ENCODE measurements around the gene PRUNE1.

The PRUNE1 gene

GRCh38 chr1:150979092-150980056, 28.9 kb upstream of the PRUNE1 start:
- DNase-seq (ENCODE audit: low spot score) = peak; percentile 87

- DNase-seq (ENCODE audit: low spot score) = no peak
Measured at GRCh38 chr1:150981177-150981804, 27.0 kb upstream of the PRUNE1 start.

- DNase-seq (ENCODE audit: low spot score) = no peak
Measured at GRCh38 chr1:150981805-150982712, 26.2 kb upstream of the PRUNE1 start, which contains the start of gene ANXA9. ANXA9 (plus strand) TSS chr1:150982292; CDS start chr1:150983106, 814 bp downstream.

GRCh38 chr1:150985179-150985825, 22.9 kb upstream of the PRUNE1 start:
- no peak for DNase-seq (ENCODE audit: low spot score)

- no peak for DNase-seq (ENCODE audit: low spot score)
Measured at GRCh38 chr1:150987924-150988323, 20.3 kb upstream of the PRUNE1 start.

- DNase-seq (ENCODE audit: low spot score) = no peak
Measured at GRCh38 chr1:150992626-150993025, 15.6 kb upstream of the PRUNE1 start.

GRCh38 chr1:150994248-150994647, 14.0 kb upstream of the PRUNE1 start:
- DNase-seq (ENCODE audit: low spot score) = no peak

GRCh38 chr1:150995460-150995859, 12.8 kb upstream of the PRUNE1 start:
- DNase-seq (ENCODE audit: low spot score) = no peak

GRCh38 chr1:150995896-150996295, 12.4 kb upstream of the PRUNE1 start:
- no peak for DNase-seq (ENCODE audit: low spot score)

- no peak for DNase-seq (ENCODE audit: low spot score)
Measured at GRCh38 chr1:150997126-150997872, 10.9 kb upstream of the PRUNE1 start.

GRCh38 chr1:150997949-150998348, 10.3 kb upstream of the PRUNE1 start:
- no peak for DNase-seq (ENCODE audit: low spot score)

GRCh38 chr1:150999051-150999674, 9.1 kb upstream of the PRUNE1 start:
- DNase-seq (ENCODE audit: low spot score) = peak; percentile 71

GRCh38 chr1:150999926-151000325, 8.3 kb upstream of the PRUNE1 start:
- no peak for DNase-seq (ENCODE audit: low spot score)

- no peak for DNase-seq (ENCODE audit: low spot score)
Measured at GRCh38 chr1:151000408-151000807, 7.8 kb upstream of the PRUNE1 start.

- no peak for DNase-seq (ENCODE audit: low spot score)
Measured at GRCh38 chr1:151001602-151002001, 6.6 kb upstream of the PRUNE1 start.

- no peak for DNase-seq (ENCODE audit: low spot score)
Measured at GRCh38 chr1:151002051-151002450, 6.2 kb upstream of the PRUNE1 start.

GRCh38 chr1:151002611-151003010, 5.6 kb upstream of the PRUNE1 start:
- DNase-seq (ENCODE audit: low spot score) = no peak

GRCh38 chr1:151003180-151003579, 5.1 kb upstream of the PRUNE1 start:
- DNase-seq (ENCODE audit: low spot score) = no peak

GRCh38 chr1:151005729-151006319, 2.4 kb upstream of the PRUNE1 start:
- DNase-seq (ENCODE audit: low spot score) = no peak

All from putamen (tissue), 1 donor.